RWPE2 (cell line): ENCODE results near the gene ENPP7.

Source experiments
- ATAC-seq: fragments of 200-7000 bp; cut with Tn5 transposase; 3 replicates; pipeline ENCODE4 v1.9.1; 2021; ENCODE audit warnings: low read depth
- DNase-seq: peaks from one replicate; pipeline ENCODE4 v3.0.0-alpha.2; 2020; ENCODE audit warnings: low spot score
- H3K27ac ChIP-seq: fragments of 450-650 bp; 2 replicates; pipeline ENCODE4 v1.5.1; 2017; ENCODE audit warnings: mild to moderate bottlenecking; ENCODE audit not compliant: poor library complexity, severe bottlenecking
- H3K27me3 ChIP-seq: fragments of 250-450 bp; sonication (Bioruptor Pico); 2 replicates; pipeline ENCODE4 v1.5.1; 2021; ENCODE audit warnings: mild to moderate bottlenecking, moderate library complexity; ENCODE audit not compliant: insufficient read depth, poor library complexity, severe bottlenecking
- H3K36me3 ChIP-seq: fragments of 250-450 bp; sonication (Bioruptor Pico); 2 replicates; pipeline ENCODE4 v1.5.1; 2020; ENCODE audit warnings: low read depth, mild to moderate bottlenecking, moderate library complexity
- H3K4me1 ChIP-seq: fragments of 250-450 bp; sonication (Bioruptor Pico); 2 replicates; pipeline ENCODE4 v1.5.1; 2021; ENCODE audit warnings: mild to moderate bottlenecking, moderate library complexity; ENCODE audit not compliant: insufficient read depth, poor library complexity, severe bottlenecking
- H3K4me3 ChIP-seq: fragments of 250-450 bp; sonication (Bioruptor Pico); 2 replicates; pipeline ENCODE4 v1.5.1; 2021; ENCODE audit warnings: mild to moderate bottlenecking, moderate library complexity; ENCODE audit not compliant: severe bottlenecking
- H3K9me3 ChIP-seq: fragments of 250-450 bp; sonication (Bioruptor Pico); 2 replicates; pipeline ENCODE4 v1.5.1; 2021; ENCODE audit warnings: mild to moderate bottlenecking, moderate library complexity; ENCODE audit not compliant: severe bottlenecking
- TF ChIP-seq, protein P1 (sequence below): fragments of 450-650 bp; IDR thresholded peaks from one replicate; pipeline ENCODE4 v1.5.1; 2017; ENCODE audit warnings: mild to moderate bottlenecking, moderate library complexity; ENCODE audit not compliant: poor library complexity, severe bottlenecking

Gene ENPP7

DNA sequence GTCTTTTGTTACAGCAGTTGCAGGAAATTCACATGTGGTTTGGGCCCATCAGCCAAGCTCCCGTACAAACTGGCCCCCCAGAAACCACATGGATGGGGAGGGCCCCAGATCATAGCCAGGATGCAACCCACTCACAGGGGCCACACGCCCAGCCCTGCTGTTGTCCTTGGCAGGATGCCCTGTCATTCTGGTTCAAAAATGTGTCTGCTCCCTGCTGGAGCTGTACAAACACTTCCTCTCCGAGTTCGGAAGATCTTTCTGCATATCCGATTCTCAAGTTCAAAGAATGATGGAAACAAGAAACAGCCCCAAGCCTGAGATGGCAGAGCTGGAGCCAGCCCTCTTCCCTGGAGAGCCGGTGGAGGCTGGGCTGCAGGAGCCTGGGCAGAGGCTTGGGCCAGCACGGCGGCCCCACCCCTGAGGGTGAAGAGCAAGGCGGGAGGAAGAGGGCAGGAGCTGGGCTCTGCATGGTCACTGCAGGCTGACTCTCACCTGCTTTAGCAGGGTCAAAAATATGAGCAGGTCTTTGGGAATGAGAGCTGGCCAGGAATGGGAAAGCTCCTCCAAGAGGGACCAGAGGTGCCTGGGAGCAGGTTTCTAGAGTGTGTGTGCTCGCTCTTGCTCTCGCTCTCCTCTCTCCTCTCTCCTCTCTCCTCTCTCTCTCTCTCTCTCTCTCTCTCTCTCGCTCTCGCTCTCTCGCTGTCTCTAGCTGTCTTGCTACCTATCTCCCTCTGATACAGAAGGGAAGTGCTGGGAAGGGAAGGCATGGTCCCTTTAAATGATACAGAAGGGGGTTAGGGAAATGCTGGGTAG is 34.7 kb upstream of the ENPP7 start:
- Histone ChIP-seq H3K27ac (no peak overlapping the region), H3K4me1 (no peaks in the 10 kb centered on the region), H3K4me3 (no peak overlapping the region), H3K36me3 (no peaks in the 10 kb centered on the region), H3K27me3 (peaks cover 53% of the 10 kb centered on the region), H3K9me3 (no peaks in the 10 kb centered on the region)
- ATAC-seq (peak; percentile 13; the same call in 1 of the 3 replicates), DNase-seq (no peak)
- TF ChIP-seq, protein P1, sequence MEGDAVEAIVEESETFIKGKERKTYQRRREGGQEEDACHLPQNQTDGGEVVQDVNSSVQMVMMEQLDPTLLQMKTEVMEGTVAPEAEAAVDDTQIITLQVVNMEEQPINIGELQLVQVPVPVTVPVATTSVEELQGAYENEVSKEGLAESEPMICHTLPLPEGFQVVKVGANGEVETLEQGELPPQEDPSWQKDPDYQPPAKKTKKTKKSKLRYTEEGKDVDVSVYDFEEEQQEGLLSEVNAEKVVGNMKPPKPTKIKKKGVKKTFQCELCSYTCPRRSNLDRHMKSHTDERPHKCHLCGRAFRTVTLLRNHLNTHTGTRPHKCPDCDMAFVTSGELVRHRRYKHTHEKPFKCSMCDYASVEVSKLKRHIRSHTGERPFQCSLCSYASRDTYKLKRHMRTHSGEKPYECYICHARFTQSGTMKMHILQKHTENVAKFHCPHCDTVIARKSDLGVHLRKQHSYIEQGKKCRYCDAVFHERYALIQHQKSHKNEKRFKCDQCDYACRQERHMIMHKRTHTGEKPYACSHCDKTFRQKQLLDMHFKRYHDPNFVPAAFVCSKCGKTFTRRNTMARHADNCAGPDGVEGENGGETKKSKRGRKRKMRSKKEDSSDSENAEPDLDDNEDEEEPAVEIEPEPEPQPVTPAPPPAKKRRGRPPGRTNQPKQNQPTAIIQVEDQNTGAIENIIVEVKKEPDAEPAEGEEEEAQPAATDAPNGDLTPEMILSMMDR, result no peak

DNA sequence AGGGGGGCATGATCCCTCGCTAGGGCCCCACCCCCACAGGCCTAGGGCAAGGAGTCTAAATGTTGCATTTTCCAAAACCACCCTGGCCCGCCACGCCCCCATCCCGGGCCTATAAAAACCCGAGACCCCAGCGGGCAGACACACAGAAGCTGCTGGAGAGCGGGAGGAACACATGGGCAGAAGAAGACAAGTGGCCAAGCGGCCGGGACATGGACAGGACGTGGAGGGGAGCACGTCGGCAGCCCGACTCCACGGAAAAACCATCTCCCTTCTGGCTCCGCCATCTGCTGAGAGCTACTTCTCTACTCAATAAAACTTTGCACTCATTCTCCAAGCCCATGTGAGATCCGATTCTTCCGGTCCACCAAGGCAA is 34.1 kb upstream of the ENPP7 start:
- TF ChIP-seq, protein P1, result no peak
- H3K27ac ChIP-seq, result no peak overlapping the region
- peaks cover 50% of the 10 kb centered on the region for H3K27me3 ChIP-seq
- no peaks in the 10 kb centered on the region for H3K36me3 ChIP-seq
- ATAC-seq (no peak), DNase-seq (no peak)
- H3K4me1 ChIP-seq, result no peaks in the 10 kb centered on the region
- H3K4me3 ChIP-seq, result no peak overlapping the region
- H3K9me3 ChIP-seq, result no peaks in the 10 kb centered on the region

DNA sequence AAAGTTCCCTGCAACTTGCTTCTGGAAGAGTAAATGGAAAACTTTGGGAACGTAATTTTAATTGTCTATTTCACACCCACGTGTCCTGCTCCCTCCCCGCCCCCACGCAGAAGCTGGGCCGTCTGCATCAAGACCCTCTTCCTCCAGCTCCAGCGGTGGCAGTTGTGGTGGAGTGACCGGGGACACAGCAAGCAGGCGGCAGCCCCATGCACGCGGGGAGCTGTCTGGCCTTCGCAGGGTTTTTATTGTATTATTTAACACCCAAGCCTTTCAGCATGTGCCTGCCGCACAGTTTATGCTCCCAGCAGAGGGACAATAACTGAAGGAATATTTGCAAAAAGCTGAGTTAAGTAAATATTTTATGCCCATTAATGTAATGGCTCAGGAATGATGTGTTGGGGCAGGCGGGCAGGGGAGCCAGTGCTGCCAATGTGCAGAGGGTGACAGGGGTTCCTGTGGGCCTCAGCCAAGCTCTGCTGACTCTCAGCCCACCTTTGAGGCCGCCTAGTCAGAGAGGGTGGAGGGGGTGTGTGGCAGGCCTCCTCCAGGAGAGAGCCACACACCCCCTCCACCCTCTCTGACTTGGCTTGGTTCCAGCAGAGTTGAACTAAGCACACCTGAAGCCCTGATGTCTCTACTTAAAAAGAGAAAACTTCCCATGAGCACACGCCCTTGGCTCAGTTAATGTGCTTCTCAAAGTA is 32.4 kb upstream of the ENPP7 start:
- Histone ChIP-seq H3K27me3 (peaks cover 33% of the 10 kb centered on the region), H3K27ac (no peak overlapping the region), H3K36me3 (no peaks in the 10 kb centered on the region), H3K9me3 (no peaks in the 10 kb centered on the region), H3K4me3 (no peak overlapping the region), H3K4me1 (no peaks in the 10 kb centered on the region)
- TF ChIP-seq, protein P1, result no peak
- DNase-seq (peak; percentile 54), ATAC-seq (no peak)

GRCh38 chr17:79699386-79700036 is 31.2 kb upstream of the ENPP7 start:
- TF ChIP-seq, protein P1, result no peak
- Histone ChIP-seq H3K9me3 (no peaks in the 10 kb centered on the region), H3K27ac (no peak overlapping the region), H3K4me1 (no peaks in the 10 kb centered on the region), H3K36me3 (no peaks in the 10 kb centered on the region), H3K4me3 (no peak overlapping the region), H3K27me3 (peaks cover 33% of the 10 kb centered on the region)
- peak; percentile 45 for DNase-seq
- ATAC-seq, result no peak; the same call in 2 of the 3 replicates
